SIG-M5 treated with dmso at 0.1 percent for 504 hours (cell line): Measurements from ENCODE around the gene BTBD9.
"Not testable (repeated sequence)": the region's sequence is repeated elsewhere in the genome, so short reads cannot be mapped to it uniquely, and the experiment has no call there.

Experiments used
- DNase-seq: peaks from one replicate; lab custom pipeline; 2025; ENCODE audit not compliant: unreplicated experiment; lab: John Stamatoyannopoulos, UW

Gene BTBD9

GRCh38 chr6:38443352-38444144 lies 196.2 kb downstream of the BTBD9 start:
- DNase-seq: peak; percentile 89

- no peak for DNase-seq
Measured at GRCh38 chr6:38438097-38438496, 201.6 kb downstream of the BTBD9 start.

DNA sequence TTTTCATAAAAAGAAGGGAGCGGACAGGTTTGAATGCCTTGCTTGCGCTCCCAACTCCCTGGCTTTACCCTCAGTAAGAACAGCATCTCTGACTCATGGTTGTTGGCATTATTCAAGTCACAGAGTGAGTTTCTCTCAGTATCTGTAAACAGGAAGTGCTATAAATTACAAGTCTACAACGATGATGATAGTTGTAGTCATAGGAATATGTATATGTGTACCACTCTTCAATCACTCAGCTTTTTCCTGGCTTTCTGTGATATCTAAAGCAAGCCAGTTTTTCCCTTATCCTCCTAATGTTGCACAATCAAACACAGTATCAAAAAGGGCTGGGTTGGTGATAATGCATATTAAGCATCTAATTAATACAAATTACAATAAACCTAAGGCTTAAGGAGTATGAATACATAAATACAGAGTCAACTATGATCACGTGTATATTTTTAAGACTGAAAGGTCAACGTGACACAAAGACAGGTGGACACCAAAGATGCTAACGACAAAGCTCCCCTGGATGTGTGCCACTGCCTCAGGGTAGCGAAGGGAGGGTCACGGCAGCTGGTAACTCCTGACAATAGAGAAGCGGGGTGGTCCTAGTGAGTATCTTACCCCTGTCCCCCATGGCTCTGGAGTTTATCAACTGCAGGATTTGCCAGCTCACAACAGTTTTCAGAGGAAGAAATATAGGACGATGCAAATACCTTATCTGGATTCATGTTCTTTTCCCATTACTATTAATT lies 202.8 kb downstream of the BTBD9 start:
- no peak for DNase-seq

GRCh38 chr6:38435330-38435729 lies 204.4 kb downstream of the BTBD9 start:
- DNase-seq: no peak

DNA sequence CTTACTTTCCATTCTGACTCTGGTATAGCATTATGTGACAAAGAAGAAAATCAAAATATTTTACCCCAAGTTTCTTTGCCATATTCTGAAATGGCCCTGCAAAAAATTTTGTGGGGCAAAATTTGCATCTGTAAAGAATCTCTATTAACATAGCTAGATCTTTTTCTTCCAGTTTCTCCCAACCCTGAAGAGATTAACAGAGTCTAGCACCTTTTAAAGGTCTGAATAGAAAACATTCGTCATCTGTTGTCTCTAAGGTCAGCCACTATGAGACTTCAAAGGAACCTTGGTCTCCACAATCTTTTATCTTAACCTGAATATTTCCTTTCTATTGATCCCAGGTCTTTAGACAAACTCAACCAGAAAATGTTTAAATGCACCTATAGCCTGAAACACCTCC lies 205.7 kb downstream of the BTBD9 start:
- DNase-seq: no peak

DNA sequence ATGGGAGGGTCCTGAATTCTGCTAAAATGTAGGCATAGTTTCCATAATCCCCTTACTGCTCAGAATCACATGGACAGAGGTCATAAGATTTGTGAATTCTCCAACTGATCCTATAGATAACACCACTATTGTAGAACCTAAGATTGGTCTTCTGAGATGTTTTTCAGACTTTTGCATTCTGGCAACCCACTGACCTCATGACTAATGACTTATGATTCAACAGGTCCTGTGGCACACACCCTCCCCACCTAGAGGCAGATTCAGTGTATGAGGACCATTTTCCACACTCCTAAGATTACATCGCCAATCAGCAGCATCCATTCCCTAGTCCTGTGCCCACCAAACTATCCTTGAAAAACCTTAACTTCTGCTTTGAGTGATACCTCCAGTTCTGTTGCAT lies 207.2 kb downstream of the BTBD9 start:
- no peak for DNase-seq

DNA sequence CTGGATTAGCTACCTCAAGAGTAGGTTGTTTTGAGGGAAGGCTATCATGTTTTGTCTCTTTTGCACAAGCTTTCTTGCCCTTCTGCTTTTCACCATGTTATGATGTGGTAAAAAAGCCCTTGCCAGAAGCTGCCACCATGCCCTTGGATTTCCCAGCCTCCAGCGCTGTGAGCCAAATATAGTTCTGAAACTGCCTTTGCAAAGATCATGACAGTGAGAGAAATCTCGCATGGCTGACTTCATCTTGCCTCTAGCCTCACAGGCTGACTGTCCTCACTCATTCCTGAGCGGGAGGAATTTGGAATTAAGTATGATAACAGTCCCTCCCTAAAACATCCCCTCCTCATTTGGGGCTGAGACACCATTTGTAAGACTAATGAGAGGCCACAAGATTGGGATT lies 207.7 kb downstream of the BTBD9 start:
- no peak for DNase-seq

DNA sequence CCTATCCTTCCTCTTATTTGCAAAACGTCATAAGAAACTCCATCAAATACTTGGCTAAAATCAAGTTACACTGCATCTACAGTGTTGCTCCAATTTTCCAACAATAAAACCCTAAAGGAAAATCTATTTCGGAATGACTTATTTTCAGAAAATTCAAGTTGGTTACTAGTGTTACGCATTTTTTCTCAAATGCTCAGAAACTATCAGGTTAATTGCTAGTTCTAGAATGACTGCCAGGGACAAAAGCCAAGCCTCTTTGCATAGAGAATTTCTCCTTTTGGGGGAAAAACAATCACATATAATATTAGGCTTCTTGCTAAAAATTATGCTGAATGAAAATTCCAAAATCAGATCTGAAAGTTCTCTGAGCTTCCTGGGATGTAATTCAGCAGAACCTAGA lies 210.2 kb downstream of the BTBD9 start:
- no peak for DNase-seq

- no peak for DNase-seq
Measured at GRCh38 chr6:38427492-38428210, 212.1 kb downstream of the BTBD9 start.

- not testable (repeated sequence) for DNase-seq
Measured at GRCh38 chr6:38425788-38426488, 213.8 kb downstream of the BTBD9 start.

DNA sequence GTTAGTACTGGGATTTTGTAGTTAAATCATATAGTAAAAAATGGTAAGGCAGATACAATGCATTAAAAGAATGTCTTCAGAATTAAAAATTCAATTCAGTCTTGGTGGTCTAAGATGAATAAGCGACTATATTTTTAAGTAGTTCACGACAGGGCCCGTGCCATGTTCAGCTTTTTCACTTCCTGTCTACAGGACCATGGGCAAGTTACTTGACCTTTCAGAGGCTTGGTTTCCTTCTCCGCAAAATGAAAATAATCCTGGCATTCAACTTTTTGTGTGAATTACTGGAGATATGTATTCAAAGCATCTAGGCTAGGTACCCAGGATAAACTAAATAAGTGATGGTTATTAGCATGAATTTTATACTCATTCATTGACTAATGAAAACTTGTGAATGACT lies 216.0 kb downstream of the BTBD9 start:
- no peak for DNase-seq

DNA sequence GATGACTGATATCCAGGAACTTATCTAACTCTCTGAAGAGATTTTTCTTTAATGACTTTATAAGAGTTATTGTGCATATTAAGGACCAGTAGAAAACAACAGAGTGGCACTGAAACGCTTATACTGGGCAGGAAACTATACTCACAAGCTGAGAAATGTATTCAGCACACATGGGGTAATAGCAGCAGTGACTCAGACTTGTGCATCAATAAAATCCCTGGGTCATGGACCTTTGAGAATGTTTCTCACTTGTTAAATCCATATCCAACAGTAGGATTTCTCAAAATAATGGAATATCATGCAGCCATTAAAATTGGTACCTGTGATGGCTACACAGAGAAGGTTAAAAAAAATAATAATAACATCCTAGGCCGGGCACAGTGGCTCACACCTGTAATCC lies 219.5 kb downstream of the BTBD9 start:
- no peak for DNase-seq

- DNase-seq: no peak
Measured at GRCh38 chr6:38417521-38417920, 222.2 kb downstream of the BTBD9 start.

- no peak for DNase-seq
Measured at GRCh38 chr6:38415231-38416005, 224.3 kb downstream of the BTBD9 start.

- no peak for DNase-seq
Measured at GRCh38 chr6:38413102-38413800, 226.5 kb downstream of the BTBD9 start.

GRCh38 chr6:38407192-38407591 lies 232.5 kb downstream of the BTBD9 start:
- peak; percentile 9 for DNase-seq

GRCh38 chr6:38406096-38406495 lies 233.6 kb downstream of the BTBD9 start:
- DNase-seq: no peak

DNA sequence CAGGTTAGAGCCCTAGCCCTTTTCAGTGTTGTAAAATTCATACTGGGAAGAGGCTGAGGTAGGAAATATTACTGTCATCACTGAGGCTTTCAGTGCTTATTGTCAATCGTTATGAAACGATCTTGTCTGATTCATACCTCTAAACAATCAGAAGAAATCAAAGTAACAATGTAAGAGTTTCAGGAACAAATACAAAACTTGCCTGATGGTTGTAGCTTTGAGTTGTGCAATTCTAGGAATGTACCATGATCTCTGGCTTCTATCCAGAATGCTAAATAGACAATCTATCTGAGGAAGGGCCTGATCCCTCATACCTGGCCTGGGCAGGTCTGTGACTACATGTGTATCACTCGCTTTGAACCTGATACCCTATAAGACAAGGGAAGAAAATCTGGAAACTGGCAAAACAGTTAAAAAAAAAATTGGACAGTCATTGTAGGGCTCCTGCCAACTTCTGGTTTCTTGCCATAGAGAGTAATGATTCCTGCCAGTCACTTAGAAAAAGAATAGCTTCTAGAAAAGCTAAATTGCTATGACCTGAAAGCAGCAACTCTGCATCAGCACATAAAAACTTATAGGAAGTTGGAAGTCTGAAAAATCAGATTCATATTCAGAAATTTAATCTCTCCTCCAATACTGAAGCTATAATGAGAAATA lies 234.7 kb downstream of the BTBD9 start:
- DNase-seq: no peak

DNA sequence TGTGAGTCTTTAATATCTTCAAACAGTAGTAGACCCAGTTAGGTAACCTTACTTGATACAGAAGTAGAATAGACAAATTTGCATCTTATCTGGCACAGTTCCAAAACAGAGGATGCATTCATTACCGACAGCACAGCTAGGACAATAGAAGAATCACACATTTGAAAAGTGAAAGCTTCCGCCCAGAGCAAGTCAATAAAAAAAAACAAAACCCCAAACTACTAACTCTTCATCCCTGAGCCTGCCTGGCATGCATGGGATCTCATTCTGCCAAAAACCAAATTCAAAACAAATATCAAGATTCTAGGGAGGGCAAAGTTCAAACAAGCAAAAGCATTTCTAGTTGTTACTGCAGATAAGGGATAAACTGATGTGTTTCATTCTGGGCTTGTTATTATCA lies 235.4 kb downstream of the BTBD9 start:
- DNase-seq: no peak
